HG03025 (cell line): Measurements from ENCODE around the gene GJA3.

Experiments
- ATAC-seq: cut with Tn5 transposase; IDR thresholded peaks from one replicate; pipeline ENCODE4 v1.9.1; 2021; ENCODE audit warnings: mild to moderate bottlenecking, moderate library complexity; ENCODE audit not compliant: unreplicated experiment, low FRiP score

GJA3 gene

GRCh38 chr13:20101467-20102316, 59.2 kb downstream of the GJA3 start:
- ATAC-seq = no peak

- no peak for ATAC-seq
Measured at GRCh38 chr13:20099319-20099718, 61.5 kb downstream of the GJA3 start.

GRCh38 chr13:20093951-20094350, 66.9 kb downstream of the GJA3 start:
- no peak for ATAC-seq

GRCh38 chr13:20090349-20090748, 70.5 kb downstream of the GJA3 start:
- no peak for ATAC-seq
